AG10803 (cell line): ENCODE results near the gene ZNG1B.
"Not testable (repeated sequence)": the region's sequence is repeated elsewhere in the genome, so short reads cannot be mapped to it uniquely, and the experiment has no call there.

Experiments
- DNase-seq: peaks from one replicate; pipeline ENCODE4 v3.0.0; 2010; ENCODE audit warnings: low read depth
- H3K4me3 ChIP-seq: 2 replicates; pipeline ENCODE4 v1.5.1; 2011; ENCODE audit warnings: mild to moderate bottlenecking, low read length, control low read depth

Gene ZNG1B

DNA sequence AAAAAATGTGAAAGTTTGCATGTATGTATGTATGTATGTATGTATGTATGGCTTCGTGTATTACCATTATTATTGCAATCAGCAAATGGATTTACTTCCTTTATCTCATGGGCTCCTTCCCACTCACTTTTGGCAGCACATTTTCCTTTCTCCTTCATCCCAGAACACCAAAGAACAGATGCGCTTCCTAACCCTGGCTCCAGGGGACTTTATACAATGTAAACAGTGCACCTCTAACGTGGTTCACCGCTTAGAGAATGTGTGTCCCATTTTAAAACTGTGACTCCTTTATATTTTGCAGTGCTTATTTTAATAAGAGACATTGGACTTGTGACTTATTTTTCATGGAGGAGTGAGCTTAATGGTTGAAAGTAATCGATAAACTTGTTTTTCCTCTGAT, 90.6 kb downstream of the ZNG1B start:
- not testable (repeated sequence) for DNase-seq, H3K4me3 ChIP-seq

DNA sequence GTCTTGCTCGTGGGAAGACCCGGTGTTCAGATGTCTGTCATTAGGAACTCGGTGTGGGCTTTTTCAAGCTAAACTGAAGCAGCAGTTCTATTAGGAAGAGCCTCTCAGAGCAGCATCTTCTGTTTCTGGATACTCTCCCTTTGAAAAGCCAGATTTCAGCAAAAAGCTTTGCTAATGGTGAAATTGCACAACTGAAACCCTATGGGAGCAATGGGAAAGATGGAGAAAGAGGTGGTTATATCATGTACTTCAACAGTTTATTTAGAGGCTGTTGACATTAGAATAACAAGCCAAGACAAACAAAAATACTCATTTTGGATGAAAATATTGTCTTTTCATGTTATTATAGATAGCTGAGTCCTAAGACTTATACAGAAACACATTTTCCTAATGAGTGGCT, 91.4 kb downstream of the ZNG1B start:
- H3K4me3 ChIP-seq, DNase-seq: not testable (repeated sequence)

- not testable (repeated sequence) for DNase-seq, H3K4me3 ChIP-seq
Measured at GRCh38 chr2:113532991-113533390, 95.5 kb downstream of the ZNG1B start.

DNA sequence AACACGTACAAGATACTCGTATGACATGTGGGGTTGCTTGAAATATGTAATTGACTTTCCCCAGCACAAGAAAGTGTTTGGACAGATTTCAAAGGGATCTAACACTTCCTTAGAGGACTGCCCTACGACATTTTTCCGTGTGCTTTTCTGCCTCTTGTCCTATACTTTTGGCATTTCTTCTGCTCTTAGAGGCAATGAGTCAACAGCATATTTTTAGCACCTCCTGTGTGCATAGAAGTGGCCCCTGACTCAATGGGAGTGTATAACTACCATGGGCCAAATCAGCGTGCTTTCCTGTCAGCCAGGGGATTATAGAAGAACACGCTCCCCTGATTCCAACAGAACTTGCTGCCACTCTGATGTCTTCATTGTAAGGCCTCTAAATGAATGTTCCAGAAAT, 99.1 kb downstream of the ZNG1B start:
- H3K4me3 ChIP-seq, DNase-seq: not testable (repeated sequence)

DNA sequence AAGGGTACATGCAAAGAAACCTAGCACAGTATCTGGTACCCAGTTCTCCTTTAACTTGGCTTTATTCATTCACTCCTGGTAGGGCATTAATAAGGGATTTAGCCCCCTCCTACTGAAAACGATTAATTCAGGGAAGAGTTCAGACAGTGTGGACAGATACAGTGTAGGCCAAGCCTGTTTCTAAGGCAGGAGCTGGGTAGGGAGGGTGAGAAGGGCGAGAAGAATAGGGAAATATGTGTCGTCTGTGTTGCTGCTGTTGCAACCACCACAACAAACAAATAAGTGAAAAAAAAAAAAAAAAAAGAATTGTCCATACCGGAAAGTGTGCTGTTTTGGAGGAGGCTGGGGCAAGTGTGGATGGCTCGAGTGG, 103.3 kb downstream of the ZNG1B start:
- not testable (repeated sequence) for H3K4me3 ChIP-seq, DNase-seq

GRCh38 chr2:113541204-113541975, 103.9 kb downstream of the ZNG1B start:
- DNase-seq: peak; percentile 28
- H3K4me3 ChIP-seq: peak overlapping the region; percentile 56

GRCh38 chr2:113541976-113542485, 104.5 kb downstream of the ZNG1B start:
- peak overlapping the region; percentile 35 for H3K4me3 ChIP-seq
- DNase-seq: not testable (repeated sequence)

DNA sequence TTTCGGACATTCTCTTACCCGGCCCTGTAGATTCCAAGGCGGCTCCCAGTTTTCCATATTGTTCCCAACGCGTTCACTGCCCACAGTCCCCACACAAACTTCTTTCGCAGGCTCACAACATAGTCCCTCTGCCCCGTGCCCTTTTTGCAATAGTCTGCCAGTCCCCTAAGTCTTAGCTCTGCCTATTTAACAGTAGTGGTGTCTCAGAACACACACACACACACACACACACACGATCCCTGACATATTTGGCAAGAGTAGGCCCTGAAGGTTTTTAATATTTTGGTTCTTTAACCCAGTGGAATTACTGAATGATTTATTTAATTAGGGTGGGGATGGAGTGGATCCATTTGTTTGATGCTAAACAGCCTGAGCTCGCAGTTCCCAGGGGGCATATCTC, 105.0 kb downstream of the ZNG1B start:
- not testable (repeated sequence) for H3K4me3 ChIP-seq, DNase-seq
